GM19035 (cell line): ENCODE measurements around the gene CFAP70.
"Not testable (repeated sequence)": the region's sequence is repeated elsewhere in the genome, so short reads cannot be mapped to it uniquely, and the experiment has no call there.

ENCODE experiments used
- ATAC-seq: cut with Tn5 transposase; IDR thresholded peaks from one replicate; pipeline ENCODE4 v1.9.1; 2021; ENCODE audit not compliant: unreplicated experiment

Gene CFAP70

GRCh38 chr10:73340121-73340520 is 18.5 kb downstream of the CFAP70 start:
- ATAC-seq, result no peak

GRCh38 chr10:73339436-73339835 is 19.2 kb downstream of the CFAP70 start:
- no peak for ATAC-seq

DNA sequence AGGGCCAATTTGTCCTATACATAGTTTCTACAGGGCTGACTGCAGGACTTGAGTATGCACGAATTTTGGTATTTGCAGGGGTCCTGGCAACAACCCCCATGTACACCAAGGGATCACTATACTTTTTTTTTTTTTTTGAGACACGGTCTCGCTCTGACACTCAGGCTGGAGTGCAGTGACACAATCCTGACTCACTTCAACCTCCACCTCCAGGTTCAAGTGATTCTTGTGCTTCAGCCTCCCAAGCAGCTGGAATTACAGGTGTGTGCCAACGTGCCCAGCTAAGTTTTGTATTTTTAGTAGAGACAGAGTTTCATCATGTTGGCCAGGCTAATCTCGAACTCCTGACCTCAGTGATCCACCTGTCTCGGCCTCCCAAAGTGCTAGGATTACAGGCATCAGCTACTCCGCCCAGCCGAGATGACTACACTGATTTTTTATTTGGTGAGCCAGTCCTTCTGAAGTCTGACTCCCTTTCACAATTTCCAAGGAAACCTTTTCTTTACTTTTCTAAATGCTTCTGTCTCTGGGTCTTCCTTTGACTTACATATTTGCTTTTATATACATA is 19.8 kb downstream of the CFAP70 start:
- ATAC-seq, result no peak

DNA sequence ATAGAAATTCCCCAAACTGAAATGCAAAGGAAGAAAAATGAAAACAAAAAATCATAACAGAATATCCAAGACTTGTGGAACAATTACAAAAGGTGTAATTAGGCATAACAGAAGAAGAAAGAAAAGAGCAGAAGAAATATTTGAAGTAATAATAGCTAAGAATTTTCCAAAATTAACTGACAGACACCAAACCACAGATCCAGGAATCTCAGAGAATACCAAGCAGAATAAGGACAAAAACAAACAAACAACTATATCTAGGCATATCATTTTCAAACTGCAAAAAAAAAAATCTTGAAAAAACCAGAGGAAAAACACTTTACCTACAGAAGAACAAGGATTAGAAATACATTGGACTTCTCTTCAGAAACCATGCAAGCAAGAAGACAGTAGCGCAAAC is 25.5 kb downstream of the CFAP70 start:
- ATAC-seq, result no peak

- no peak for ATAC-seq
Measured at GRCh38 chr10:73332379-73332778, 26.3 kb downstream of the CFAP70 start.

- not testable (repeated sequence) for ATAC-seq
Measured at GRCh38 chr10:73328523-73328922, 30.1 kb downstream of the CFAP70 start.

DNA sequence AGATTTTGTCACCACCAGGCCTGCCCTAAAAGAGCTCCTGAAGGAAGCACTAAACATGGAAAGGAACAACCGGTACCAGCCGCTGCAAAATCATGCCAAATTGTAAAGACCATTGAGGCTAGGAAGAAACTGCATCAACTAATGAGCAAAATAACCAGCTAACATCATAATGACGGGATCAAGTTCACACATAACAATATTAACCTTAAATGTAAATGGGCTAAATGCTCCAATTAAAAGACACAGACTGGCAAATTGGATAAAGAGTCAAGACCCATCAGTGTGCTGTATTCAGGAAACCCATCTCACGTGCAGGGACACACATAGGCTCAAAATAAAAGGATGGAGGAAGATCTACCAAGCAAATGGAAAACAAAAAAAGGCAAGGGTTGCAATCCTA is 33.4 kb downstream of the CFAP70 start:
- not testable (repeated sequence) for ATAC-seq

DNA sequence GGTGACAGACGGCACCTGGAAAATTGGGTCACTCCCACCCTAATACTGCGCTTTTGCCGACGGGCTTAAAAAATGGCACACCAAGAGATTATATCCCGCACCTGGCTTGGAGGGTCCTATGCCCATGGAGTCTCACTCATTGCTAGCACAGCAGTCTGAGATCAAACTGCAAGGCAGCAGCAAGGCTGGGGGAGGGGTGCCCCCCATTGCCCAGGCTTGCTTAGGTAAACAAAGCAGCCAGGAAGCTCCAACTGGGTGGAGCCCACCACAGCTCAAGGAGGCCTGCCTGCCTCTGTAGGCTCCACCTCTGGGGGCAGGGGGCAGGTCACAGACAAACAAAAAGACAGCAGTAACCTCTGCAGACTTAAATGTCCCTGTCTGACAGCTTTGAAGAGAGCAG is 35.1 kb downstream of the CFAP70 start:
- ATAC-seq, result not testable (repeated sequence)

DNA sequence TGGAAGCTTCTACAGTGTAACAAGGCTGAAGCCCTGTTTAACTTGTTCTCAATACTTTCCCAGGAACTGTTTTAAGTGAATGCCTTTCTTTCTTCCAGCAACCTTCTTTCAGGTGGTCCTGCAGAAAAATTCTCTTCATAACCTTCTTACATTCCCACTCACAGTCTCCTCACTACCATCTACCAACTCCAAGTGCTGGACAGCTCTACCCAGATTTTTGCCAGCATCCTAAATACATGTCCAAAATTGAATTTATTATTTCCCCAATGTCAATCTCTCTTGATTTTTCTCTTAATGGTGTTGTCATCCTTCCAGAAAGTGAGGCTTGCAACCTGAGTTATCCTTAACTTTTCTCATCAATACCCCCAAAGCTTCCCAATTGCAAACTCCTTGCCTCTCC is 48.2 kb downstream of the CFAP70 start:
- ATAC-seq, result no peak

- no peak for ATAC-seq
Measured at GRCh38 chr10:73307203-73307800, 51.4 kb downstream of the CFAP70 start.

GRCh38 chr10:73306171-73306708 is 52.4 kb downstream of the CFAP70 start:
- ATAC-seq, result no peak

DNA sequence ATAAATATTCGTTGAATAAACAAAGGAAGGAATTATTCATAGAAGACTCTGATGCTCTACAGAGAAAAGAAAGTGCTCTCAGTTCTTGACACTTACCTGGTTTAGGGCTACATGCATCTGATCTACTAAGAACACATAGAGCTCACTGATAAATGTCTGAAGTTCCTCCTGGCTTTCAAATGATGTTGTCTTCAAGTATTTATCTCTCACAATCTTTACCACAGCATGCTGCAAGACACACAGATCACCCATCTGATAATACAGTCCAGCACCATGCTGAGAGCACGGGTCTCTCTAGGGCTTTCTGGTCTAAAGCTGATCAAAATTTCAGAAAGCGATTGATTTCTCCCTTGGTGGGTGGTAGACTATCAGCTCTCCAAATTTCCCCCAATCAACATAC is 61.7 kb downstream of the CFAP70 start:
- no peak for ATAC-seq

DNA sequence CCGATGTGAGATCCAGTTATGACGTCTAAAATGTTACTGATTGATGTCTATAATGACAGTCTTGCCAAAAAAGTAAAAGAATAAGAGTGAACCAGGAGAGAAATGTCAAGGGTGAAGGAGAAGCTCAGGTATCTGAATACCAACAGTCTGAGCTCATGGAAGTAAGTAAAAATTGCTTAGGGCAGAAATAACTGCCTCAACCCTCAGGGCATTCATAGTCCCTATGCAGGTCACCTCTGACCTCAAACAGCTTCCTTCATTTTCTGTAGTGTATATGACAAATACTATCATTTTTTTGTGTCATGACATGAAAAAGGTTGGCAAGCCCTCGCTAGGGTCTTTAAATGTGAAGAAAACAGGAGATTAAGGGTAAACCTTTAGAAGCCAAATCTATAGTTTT is 65.2 kb downstream of the CFAP70 start:
- ATAC-seq, result no peak

- ATAC-seq, result no peak
Measured at GRCh38 chr10:73289958-73290357, 68.7 kb downstream of the CFAP70 start.

GRCh38 chr10:73287441-73287840 is 71.2 kb downstream of the CFAP70 start:
- ATAC-seq, result no peak

GRCh38 chr10:73281097-73281496 is 77.6 kb downstream of the CFAP70 start:
- no peak for ATAC-seq

- ATAC-seq, result no peak
Measured at GRCh38 chr10:73264423-73264822, 94.2 kb downstream of the CFAP70 start.

GRCh38 chr10:73263693-73264347 is 94.8 kb downstream of the CFAP70 start:
- ATAC-seq, result no peak

- ATAC-seq, result no peak
Measured at GRCh38 chr10:73262880-73263555, 95.6 kb downstream of the CFAP70 start.

GRCh38 chr10:73262105-73262730 is 96.4 kb downstream of the CFAP70 start:
- no peak for ATAC-seq

- no peak for ATAC-seq
Measured at GRCh38 chr10:73261362-73261995, 97.2 kb downstream of the CFAP70 start.
